HepG2 (cell line): Measurements from ENCODE around the gene VWA1. TPM values are rescaled to one million over a fixed set of nuclear protein-coding genes. Genes with fewer than 3 reads are reported as not detected.

Experiments
- ATAC-seq: fragments of 200-7000 bp; cut with Tn5 transposase; 3 replicates; pipeline ENCODE4 v1.9.1; 2020; ENCODE audit warnings: mild to moderate bottlenecking, moderate library complexity
- BruUV-seq: library from RNA; stranded (reverse); fragments of 400-500 nt; replicated peaks from 2 replicates; lab custom pipeline; 2021; lab: Mats Ljungman, UMichigan
- CTCF ChIA-PET: fragments of 300-600 bp; formaldehyde crosslinking; extraction: SDS; loops from one replicate; lab custom pipeline; 2021; ENCODE audit warnings: low total read pairs, inconsistent platforms, low intra/inter-chr PET ratio; lab: Yijun Ruan, JAX
- POLR2A ChIA-PET: fragments of 350-600 bp; sonication (Branson Sonifier 250); formaldehyde crosslinking; loops from one replicate; lab custom pipeline; 2020; ENCODE audit warnings: antibody characterized with exemption, inconsistent platforms; lab: Yijun Ruan, JAX
- DNase-seq: peaks from one replicate; pipeline ENCODE4 v3.0.0-alpha.2; 2015; ENCODE audit warnings: low spot score
- FAIRE-seq: peaks from 3 replicates; lab custom pipeline; 2011; peaks lifted over from hg19 to GRCh38; lab: Jason Lieb, UNC
- H2AFZ ChIP-seq: one replicate; pipeline ENCODE4 v1.6.1; 2011; ENCODE audit warnings: low read length, inconsistent platforms
- H3K27ac ChIP-seq: fragments of 300-600 bp; 3 replicates; pipeline ENCODE4 v1.8.0; 2011; ENCODE audit warnings: mixed run types, mild to moderate bottlenecking, mixed read lengths, low read length, inconsistent platforms; ENCODE audit not compliant: insufficient read depth; ENCODE audit errors: extremely low read length
- H3K27me3 ChIP-seq, 2 experiments: fragments of 200-600 bp in 1 of 2; 2 replicates in 1 of 2; 3 replicates in 1 of 2; pipeline versions ENCODE4 v1.6.0 to v1.8.0; 2011; ENCODE audit warnings: low read length in 2 of 2, mild to moderate bottlenecking in 2 of 2, moderate library complexity in 2 of 2, inconsistent platforms in 1 of 2; ENCODE audit not compliant: insufficient read depth in 2 of 2, control insufficient read depth in 1 of 2
- H3K36me3 ChIP-seq, 2 experiments: fragments of 200-600 bp in 1 of 2; replicated peaks in 1 of 2; 2 replicates in 1 of 2; 3 replicates in 1 of 2; pipeline versions ENCODE4 v1.5.1 to v1.8.0; 2011; ENCODE audit warnings: low read length in 2 of 2, inconsistent platforms in 1 of 2; ENCODE audit not compliant: insufficient read depth in 2 of 2, control insufficient read depth in 1 of 2
- H3K4me1 ChIP-seq: 2 replicates; pipeline ENCODE4 v1.5.1; 2012; ENCODE audit warnings: low read length, inconsistent platforms; ENCODE audit not compliant: insufficient read depth
- H3K4me2 ChIP-seq: 2 replicates; pipeline ENCODE4 v1.6.0; 2011; ENCODE audit warnings: low read depth, low read length, inconsistent platforms
- H3K4me3 ChIP-seq, 3 experiments: fragments of 200-600 bp in 1 of 3; sonication (generic), shearing (Covaris generic) in 1 of 3; replicated peaks in 1 of 3; 2 replicates each; pipeline ENCODE4 v1.5.1; 2011 to 2016; ENCODE audit warnings: low read length in 3 of 3, inconsistent platforms in 2 of 3, low read depth in 2 of 3, mild to moderate bottlenecking in 2 of 3, control low read depth in 1 of 3, mixed read lengths in 1 of 3; ENCODE audit not compliant: insufficient read depth in 1 of 3
- H3K79me2 ChIP-seq: one replicate; pipeline ENCODE4 v1.6.1; 2011; ENCODE audit warnings: low read length, inconsistent platforms; ENCODE audit not compliant: insufficient read depth
- H3K9ac ChIP-seq: 2 replicates; pipeline ENCODE4 v1.6.0; 2011; ENCODE audit warnings: mild to moderate bottlenecking, low read depth, low read length, inconsistent platforms; ENCODE audit not compliant: insufficient read depth
- H3K9me3 ChIP-seq: 2 replicates; pipeline ENCODE4 v1.5.1; 2012; ENCODE audit warnings: mild to moderate bottlenecking, low read length
- H4K20me1 ChIP-seq: 2 replicates; pipeline ENCODE4 v1.6.0; 2011; ENCODE audit warnings: inconsistent platforms, mild to moderate bottlenecking, low read length, moderate library complexity; ENCODE audit not compliant: insufficient read depth
- CENPBD1 ChIP-seq: sonication (generic); formaldehyde crosslinking; IDR thresholded peaks from 2 replicates; pipeline ENCODE4 v1.8.0; 2022; ENCODE audit warnings: missing genetic modification reagents, low read depth, mild to moderate bottlenecking, borderline replicate concordance
- DDIT3 ChIP-seq: sonication (generic); formaldehyde crosslinking; IDR thresholded peaks from 2 replicates; pipeline ENCODE4 v1.4.0; 2020; ENCODE audit warnings: mild to moderate bottlenecking, missing genetic modification reagents
- E2F2 ChIP-seq: sonication (generic); formaldehyde crosslinking; IDR thresholded peaks from 2 replicates; pipeline ENCODE4 v1.4.0; 2020; ENCODE audit warnings: missing genetic modification reagents, borderline replicate concordance
- ELF3 ChIP-seq: IDR thresholded peaks from 2 replicates; pipeline ENCODE4 v1.6.1; 2016; ENCODE audit warnings: missing genetic modification reagents, missing compliant biosample characterization
- KDM3A ChIP-seq: IDR thresholded peaks from 2 replicates; pipeline ENCODE4 v1.6.1; 2018; ENCODE audit warnings: low read depth, missing compliant biosample characterization
- KLF9 ChIP-seq: IDR thresholded peaks from 2 replicates; pipeline ENCODE4 v1.6.1; 2016; ENCODE audit warnings: low read depth
- MATR3 ChIP-seq: sonication (generic); formaldehyde crosslinking; IDR thresholded peaks from 2 replicates; pipeline ENCODE4 v1.4.0; 2020; ENCODE audit warnings: missing genetic modification reagents
- MNT ChIP-seq: fragments of 450-650 bp; IDR thresholded peaks from 2 replicates; pipeline ENCODE4 v1.6.1; 2016
- NR2F2 ChIP-seq: IDR thresholded peaks from 2 replicates; pipeline ENCODE4 v1.6.1; 2012; ENCODE audit warnings: low read depth, inconsistent platforms, borderline replicate concordance
- PHF20 ChIP-seq: sonication (generic); formaldehyde crosslinking; IDR thresholded peaks from 2 replicates; pipeline ENCODE4 v1.5.0; 2020; ENCODE audit warnings: mild to moderate bottlenecking, missing genetic modification reagents
- RAD21 ChIP-seq: fragments of 450-650 bp; formaldehyde crosslinking; IDR thresholded peaks from 2 replicates; pipeline ENCODE4 v1.5.0; 2020; ENCODE audit warnings: mild to moderate bottlenecking
- REL ChIP-seq: sonication (generic); formaldehyde crosslinking; conservative IDR thresholded peaks from 2 replicates; pipeline ENCODE4 v1.8.0; 2022; ENCODE audit warnings: mild to moderate bottlenecking, missing genetic modification reagents, moderate library complexity
- TOE1 ChIP-seq: sonication (generic); formaldehyde crosslinking; IDR thresholded peaks from 2 replicates; pipeline ENCODE4 v1.4.0; 2020; ENCODE audit warnings: mild to moderate bottlenecking, missing genetic modification reagents
- ZBTB44 ChIP-seq: sonication (generic); formaldehyde crosslinking; IDR thresholded peaks from 2 replicates; pipeline ENCODE4 v1.4.0; 2020; ENCODE audit warnings: missing genetic modification reagents
- ZNF264 ChIP-seq: sonication (generic); formaldehyde crosslinking; IDR thresholded peaks from 2 replicates; pipeline ENCODE4 v1.4.0; 2020; ENCODE audit warnings: missing genetic modification reagents
- ZNF333 ChIP-seq: sonication (generic); formaldehyde crosslinking; IDR thresholded peaks from 2 replicates; pipeline ENCODE4 v1.4.0; 2020; ENCODE audit warnings: mild to moderate bottlenecking, missing genetic modification reagents, borderline replicate concordance
- ZNF34 ChIP-seq: sonication (generic); formaldehyde crosslinking; IDR thresholded peaks from 2 replicates; pipeline ENCODE4 v1.4.0; 2020; ENCODE audit warnings: mild to moderate bottlenecking, missing genetic modification reagents, borderline replicate concordance
- ZSCAN29 ChIP-seq: sonication (generic); formaldehyde crosslinking; conservative IDR thresholded peaks from 2 replicates; pipeline ENCODE4 v1.4.0; 2020; ENCODE audit warnings: mild to moderate bottlenecking, missing genetic modification reagents
- WGBS: methylation state at CpG from one replicate; pipeline ENCODE4 v1.1.6; 2017; ENCODE audit warnings: low lambda C conversion rate; 5-methylcytosine and 5-hydroxymethylcytosine counted together
- in situ Hi-C: cut with HindIII; loops from 2 replicates; pipeline ENCODE4 v1.10.0; 2017; ENCODE audit warnings: low pct_unique_long_range_greater_than_20kb; ENCODE audit not compliant: extremely low pct_ligation_motif_present
- intact Hi-C: fragments of 100-400 bp; cut with micrococcal nuclease; formaldehyde crosslinking; loops from one replicate; pipeline ENCODE4 v1.10.0; 2022; ENCODE audit not compliant: unreplicated experiment
- polyA plus RNA-seq, 8 experiments: library from polyadenylated mRNA; depleted of rRNA in 3 of 8; stranded (reverse) in 7 of 8; unstranded in 1 of 8; fragments of >200 nt; fragmentation: Illumina TruSeq in 4 of 8; extraction: Trizol in 4 of 8; gene quantifications; 2 replicates each; pipeline versions ENCODE4 v1.2.1 to v1.2.3, GENCODE V29; 2011 to 2016; ENCODE audit warnings: low read depth in 4 of 8, missing spikeins in 1 of 8, mixed read lengths in 1 of 8; ENCODE audit not compliant: insufficient read depth in 1 of 8
- total RNA-seq, 5 experiments: library from RNA; depleted of rRNA; stranded (reverse); fragments of >200 nt; fragmentation: Illumina TruSeq; extraction: Trizol; gene quantifications; 2 replicates each; pipeline ENCODE4 v1.2.3, GENCODE V29; 2016; ENCODE audit warnings: low read depth in 1 of 5

The VWA1 gene
- total and polyA plus RNA-seq, 2 of the 13 experiments (the other 11 are each of a cell fraction or from before 2014, with no cell fraction given), result 40.9 to 57.5 TPM

- TF ChIP-seq E2F2 (CRISPR knock-in tag) (no peak), RAD21 (CRISPR knock-in tag) (peak; percentile 26; the same call in 1 of the 2 replicates), KDM3A (CRISPR knock-in tag) (no peak), PHF20 (CRISPR knock-in tag) (no peak), REL (CRISPR knock-in tag) (0 out of 2 replicates have a peak, but pooled peaks have one; percentile 22), MNT (no peak)
Measured at GRCh38 chr1:1398677-1399186, 36.8 kb upstream of the VWA1 start (continued).

- Histone ChIP-seq H3K79me2 (peaks cover 44% of the 10 kb centered on the region), H3K36me3 (peaks cover 10 to 42% of the 10 kb centered on the region in 2 experiments; a peak in 4 of 5 replicates), H2AFZ (no peak within 1 kb of the TSS), H4K20me1 (peaks cover 17% of the 10 kb centered on the region), H3K9ac (peak within 1 kb of the TSS; percentile 98), H3K4me1 (peaks cover 53% of the 10 kb centered on the region), H3K4me2 (peak within 1 kb of the TSS; percentile 94), H3K9me3 (no peaks in the 10 kb centered on the region), H3K4me3 (peak within 1 kb of the TSS; percentile 75 to 95 (median 93)), H3K27me3 (no peaks in the 10 kb centered on the region), H3K27ac (peak within 1 kb of the TSS; percentile 85)
- in situ Hi-C loops, result no loop called here
- ChIA-PET CTCF (no interaction called here), POLR2A (interaction anchor here (0.5 to 12.4 kb wide), 17 partner anchors 8 to 106 kb away, joined by 3 to 355 read pairs (median 8); partner anchors contain the start of genes ANKRD65, AURKAIP1, MRPL20 and MXRA8)
- peak; percentile 88 for ATAC-seq
- WGBS, result 0% methylated on average over 4 of the region's 86 CpGs
- peak; percentile 50 for FAIRE-seq
- no TSS peak for BruUV-seq
- intact Hi-C loops, result loop anchor here (2.0 kb wide), 1 partner anchor 23 kb away; no protein-coding TSS in a partner anchor
- peak; percentile 93 for DNase-seq
- TF ChIP-seq DDIT3 (CRISPR knock-in tag) (no peak), KLF9 (CRISPR knock-in tag) (no peak), ZNF333 (peak; percentile 18; the same call in 1 of the 2 replicates), ZNF34 (CRISPR knock-in tag) (peak; percentile 97), TOE1 (CRISPR knock-in tag) (no peak), ZBTB44 (CRISPR knock-in tag) (no peak), ELF3 (CRISPR knock-in tag) (peak; percentile 78), CENPBD1 (CRISPR knock-in tag) (no peak), ZSCAN29 (CRISPR knock-in tag) (0 out of 2 replicates have a peak, but pooled peaks have one; percentile 25), MATR3 (no peak), ZNF264 (CRISPR knock-in tag) (peak; percentile 47; the same call in 1 of the 2 replicates), NR2F2 (no peak)
Measured at GRCh38 chr1:1399187-1399871, 36.2 kb upstream of the VWA1 start, which contains the start of gene CCNL2. Gene CCNL2, minus strand, starts transcription at chr1:1399335. Its CDS starts 29 bp downstream, at chr1:1399306.
